Endothelial cell of umbilical vein (primary cell): ENCODE results near the gene MED1. TPM values are rescaled to one million over a fixed set of nuclear protein-coding genes. Genes with fewer than 3 reads are reported as not detected.
"Not testable (repeated sequence)": the region's sequence is repeated elsewhere in the genome, so short reads cannot be mapped to it uniquely, and the experiment has no call there.

ENCODE experiments used
- BruUV-seq: library from RNA; stranded (reverse); fragments of 400-500 nt; replicated peaks from 2 replicates; lab custom pipeline; 2021; lab: Mats Ljungman, UMichigan
- CTCF ChIA-PET: fragments of 300-600, 350-600 bp; sonication (Branson Sonifier 250); formaldehyde crosslinking; loops from one replicate; lab custom pipeline; 2021; ENCODE audit warnings: antibody characterized with exemption, inconsistent platforms; lab: Charles Lee
- POLR2A ChIA-PET: fragments of 300-600, 350-600 bp; sonication (Branson Sonifier 250); formaldehyde crosslinking; loops from one replicate; lab custom pipeline; 2021; ENCODE audit warnings: antibody characterized with exemption, inconsistent platforms; lab: Charles Lee
- DNase-seq: peaks from one replicate; pipeline ENCODE4 v3.0.0-alpha.2; 2011; ENCODE audit warnings: low read depth, low spot score
- FAIRE-seq: peaks from 2 replicates; lab custom pipeline; 2011; peaks lifted over from hg19 to GRCh38; lab: Jason Lieb, UNC
- H2AFZ ChIP-seq: 2 replicates; pipeline ENCODE4 v1.6.0; 2012; ENCODE audit warnings: low read depth, low read length, control low read depth, inconsistent platforms
- H3K27ac ChIP-seq: 2 replicates; pipeline ENCODE4 v1.5.1; 2011; ENCODE audit warnings: low read depth, mild to moderate bottlenecking, control low read depth, low read length, moderate library complexity; ENCODE audit not compliant: insufficient read depth
- H3K27me3 ChIP-seq, 2 experiments: 2 replicates each; pipeline versions ENCODE4 v1.6.0 to v1.6.1; 2011; ENCODE audit warnings: low read length in 2 of 2, mixed read lengths in 1 of 2; ENCODE audit not compliant: control insufficient read depth in 2 of 2, insufficient read depth in 2 of 2
- H3K36me3 ChIP-seq, 2 experiments: 2 replicates in 1 of 2; 3 replicates in 1 of 2; pipeline ENCODE4 v1.5.1; 2011; ENCODE audit warnings: low read length in 2 of 2, mild to moderate bottlenecking in 1 of 2, moderate library complexity in 1 of 2; ENCODE audit not compliant: control insufficient read depth in 2 of 2, insufficient read depth in 2 of 2; ENCODE audit errors: extremely low read depth in 1 of 2
- H3K4me1 ChIP-seq: 3 replicates; pipeline ENCODE4 v1.5.1; 2011; ENCODE audit warnings: mild to moderate bottlenecking, low read length; ENCODE audit not compliant: control insufficient read depth, insufficient read depth; ENCODE audit errors: extremely low read depth
- H3K4me2 ChIP-seq: 2 replicates; pipeline ENCODE4 v1.6.1; 2011; ENCODE audit warnings: low read length, control low read depth, mixed read lengths; ENCODE audit not compliant: insufficient read depth
- H3K4me3 ChIP-seq, 3 experiments: fragments of 200-600 bp in 1 of 3; sonication (generic), shearing (Covaris generic) in 1 of 3; replicated peaks in 1 of 3; 2 replicates each; pipeline ENCODE4 v1.5.1; 2011 to 2016; ENCODE audit warnings: control low read depth in 3 of 3, low read length in 3 of 3, mild to moderate bottlenecking in 2 of 3, inconsistent platforms in 1 of 3, low read depth in 1 of 3, moderate library complexity in 1 of 3; ENCODE audit not compliant: insufficient read depth in 1 of 3
- H3K79me2 ChIP-seq: 2 replicates; pipeline ENCODE4 v1.6.0; 2012; ENCODE audit warnings: low read length, inconsistent platforms; ENCODE audit not compliant: control insufficient read depth, insufficient read depth
- H3K9ac ChIP-seq: replicated peaks from 2 replicates; pipeline ENCODE3; 2011; ENCODE audit warnings: low read length, control low read depth; ENCODE audit not compliant: insufficient read depth; ENCODE audit errors: extremely low read depth
- H3K9me1 ChIP-seq: replicated peaks from 3 replicates; pipeline ENCODE4 v1.6.0; 2011; ENCODE audit warnings: mild to moderate bottlenecking, low read length; ENCODE audit not compliant: control insufficient read depth, insufficient read depth; ENCODE audit errors: extremely low read depth
- H3K9me3 ChIP-seq: replicated peaks from 2 replicates; pipeline ENCODE4 v1.5.1; 2012; ENCODE audit warnings: low read length, inconsistent platforms; ENCODE audit not compliant: control insufficient read depth, insufficient read depth
- H4K20me1 ChIP-seq: replicated peaks from 2 replicates; pipeline ENCODE3; 2011; ENCODE audit warnings: mild to moderate bottlenecking, low read length; ENCODE audit not compliant: control insufficient read depth, insufficient read depth; ENCODE audit errors: extremely low read depth
- CTCF ChIP-seq, 2 donors: IDR thresholded peaks; 1 replicate in 1 of 2; 2 replicates in 1 of 2; pipeline ENCODE4 v1.5.1; 2011; ENCODE audit warnings: low read length in 2 of 2, mild to moderate bottlenecking in 2 of 2, moderate library complexity in 2 of 2, control low read depth in 1 of 2, inconsistent platforms in 1 of 2, low read depth in 1 of 2; ENCODE audit not compliant: insufficient read depth in 1 of 2; ENCODE audit errors: extremely low read depth in 1 of 2
- EZH2 ChIP-seq: IDR thresholded peaks from 2 replicates; pipeline ENCODE4 v1.6.1; 2012; ENCODE audit warnings: borderline replicate concordance, low read depth, mild to moderate bottlenecking, moderate library complexity, low read length, inconsistent platforms; ENCODE audit not compliant: severe bottlenecking
- FOS ChIP-seq: IDR thresholded peaks from 2 replicates; pipeline ENCODE4 v1.6.1; 2011; ENCODE audit warnings: mild to moderate bottlenecking, low read length, moderate library complexity, borderline replicate concordance; ENCODE audit not compliant: insufficient read depth
- GATA2 ChIP-seq: IDR thresholded peaks from 2 replicates; pipeline ENCODE4 v1.7.0; 2011; ENCODE audit warnings: low read depth, mild to moderate bottlenecking, moderate library complexity, mixed read lengths, low read length; ENCODE audit not compliant: insufficient read length, insufficient read depth
- JUN ChIP-seq: IDR thresholded peaks from 2 replicates; pipeline ENCODE4 v1.6.1; 2011; ENCODE audit warnings: borderline replicate concordance, low read depth; ENCODE audit not compliant: insufficient read length, insufficient read depth
- MAX ChIP-seq: IDR thresholded peaks from 2 replicates; pipeline ENCODE4 v1.6.1; 2011; ENCODE audit not compliant: insufficient read depth, insufficient read length
- MYC ChIP-seq: IDR thresholded peaks from one replicate; pipeline ENCODE4 v1.6.1; 2011; ENCODE audit warnings: mild to moderate bottlenecking, low read depth, low read length
- POLR2A ChIP-seq: IDR thresholded peaks from 2 replicates; pipeline ENCODE4 v1.6.1; 2012; ENCODE audit warnings: low read depth, mild to moderate bottlenecking, control low read depth, low read length
- POLR2AphosphoS5 ChIP-seq: IDR thresholded peaks from 2 replicates; pipeline ENCODE4 v1.6.1; 2012; ENCODE audit warnings: low read depth, mild to moderate bottlenecking, control low read depth, low read length, moderate library complexity; ENCODE audit not compliant: insufficient read depth
- dilution Hi-C: fragments of 300-500 bp; cut with MboI; formaldehyde crosslinking; loops from one replicate; pipeline ENCODE4 v1.15.0; 2019; ENCODE audit warnings: low sequenced_read_pairs; ENCODE audit not compliant: extremely low pct_ligation_motif_present
- intact Hi-C: fragments of 100-400 bp; cut with micrococcal nuclease; formaldehyde crosslinking; loops from one replicate; pipeline ENCODE4 v1.10.0; 2022
- polyA plus RNA-seq, 4 experiments: library from polyadenylated mRNA; depleted of rRNA in 3 of 4; stranded (reverse) in 3 of 4; unstranded in 1 of 4; fragments of >200 nt; gene quantifications; 2 replicates each; pipeline versions ENCODE4 v1.2.1 to v1.2.3, GENCODE V29; 2011 to 2012; ENCODE audit warnings: missing spikeins in 1 of 4
- total RNA-seq: library from RNA; stranded (reverse); gene quantifications from 2 replicates; pipeline ENCODE4 v1.2.3, GENCODE V29; 2021

MED1 gene
- total and polyA plus RNA-seq, 2 donors (not counting 3 experiments of a cell fraction or from before 2014, with no cell fraction given) = 19.8 to 46.2 TPM

DNA sequence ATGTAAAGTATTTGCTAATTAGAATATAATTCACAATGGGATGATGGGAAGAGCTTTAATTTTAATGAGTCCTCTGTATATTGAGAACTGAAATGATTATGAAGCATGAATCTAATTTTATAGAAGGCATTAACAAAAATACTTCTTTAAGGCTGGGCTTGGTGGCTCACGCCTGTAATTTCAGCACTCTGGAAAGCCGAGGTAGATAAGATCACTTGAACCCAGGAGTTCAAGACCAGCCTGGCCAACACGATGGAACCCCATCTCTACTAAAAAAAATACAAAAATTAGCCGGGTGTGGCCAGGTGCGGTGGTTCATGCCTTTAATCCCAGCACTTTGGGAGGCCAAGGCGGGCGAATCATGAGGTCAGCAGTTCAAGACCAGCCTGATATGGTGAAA is 22.2 kb upstream of the MED1 start:
- Histone ChIP-seq H3K36me3 (peaks cover 10 to 14% of the 10 kb centered on the region in 2 experiments), H3K9ac (no peak overlapping the region), H4K20me1 (no peaks in the 10 kb centered on the region), H3K27me3 (no peaks in the 10 kb centered on the region), H3K4me1 (no peaks in the 10 kb centered on the region), H3K9me3 (no peaks in the 10 kb centered on the region), H3K4me2 (no peak overlapping the region), H2AFZ (no peak overlapping the region), H3K27ac (no peak overlapping the region), H3K79me2 (peaks cover 16% of the 10 kb centered on the region), H3K9me1 (no peaks in the 10 kb centered on the region), H3K4me3 (no peak overlapping the region)
- DNase-seq (no peak), FAIRE-seq (no peak)
- no peak for TF ChIP-seq POLR2AphosphoS5
- TF ChIP-seq GATA2 = no peak
- no peak for TF ChIP-seq FOS
- TF ChIP-seq EZH2 = no peak
- no peak for TF ChIP-seq CTCF (IDR thresholded peaks at IDR 0.05; ENCODE audit: extremely low read depth in 1 of 2, insufficient read depth in 1 of 2, low read depth in 1 of 2, low read length in 2 of 2)
- no peak for TF ChIP-seq MAX
- TF ChIP-seq MYC = no peak
- TF ChIP-seq JUN = no peak
- no peak for TF ChIP-seq POLR2A
- ChIA-PET POLR2A (no interaction called here), CTCF (interaction anchor here (1.8 kb wide), 1 partner anchor 11 kb away, joined by 4 read pairs; no protein-coding TSS in a partner anchor)
- dilution Hi-C loops = no loop called here
- BruUV-seq = no TSS peak
- intact Hi-C loops = no loop called here

DNA sequence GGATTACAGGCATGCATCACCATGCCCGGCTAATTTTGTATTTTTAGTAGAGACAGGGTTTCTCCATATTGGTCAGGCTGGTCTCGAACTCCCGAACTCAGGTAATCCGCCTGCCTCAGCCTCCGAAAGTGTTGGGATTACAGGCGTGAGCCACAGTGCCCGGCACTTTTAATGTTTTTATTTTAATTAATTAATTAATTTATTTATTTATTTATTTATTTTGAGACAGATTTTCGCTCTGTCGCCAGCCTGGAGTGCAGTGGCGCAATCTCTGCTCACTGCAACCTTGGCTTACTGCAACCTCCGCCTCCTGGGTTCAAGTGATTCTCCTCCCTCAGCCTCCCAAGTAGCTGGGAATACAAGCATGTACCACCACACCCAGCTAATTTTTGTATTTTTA is 17.5 kb upstream of the MED1 start:
- Histone ChIP-seq H3K79me2 (peaks cover 61% of the 10 kb centered on the region), H3K36me3 (peaks cover 10 to 12% of the 10 kb centered on the region in 2 experiments)
- H3K9me3 ChIP-seq, H3K27me3 ChIP-seq, H3K9me1 ChIP-seq, BruUV-seq, H3K4me3 ChIP-seq, POLR2A ChIA-PET, H4K20me1 ChIP-seq, H3K9ac ChIP-seq, H3K27ac ChIP-seq, FAIRE-seq, H3K4me2 ChIP-seq, H3K4me1 ChIP-seq, dilution Hi-C loops, intact Hi-C loops, DNase-seq, H2AFZ ChIP-seq: not testable (repeated sequence)
- CTCF ChIA-PET = interaction anchor here (1.0 kb wide), 1 partner anchor 18 kb away, joined by 3 read pairs; the partner anchor contains the start of gene MED1
